ENCODE measurements around the gene CUL5.
A peak's percentile ranks its signal among the peaks of the same experiment; 100 is the strongest.
"Not testable (repeated sequence)": the region's sequence is repeated elsewhere in the genome, so short reads cannot be mapped to it uniquely, and the experiment has no call there.

CUL5 gene

GRCh38 chr11:108002476-108002875 is 6.2 kb upstream of the CUL5 start:
- H3K27me3 ChIP-seq (ENCODE audit: insufficient read depth, low read length): no peaks in the 10 kb centered on the region
- H2AFZ ChIP-seq (ENCODE audit: low read depth, low read length): no peak overlapping the region
- no peaks in the 10 kb centered on the region for H3K4me1 ChIP-seq (ENCODE audit: insufficient read depth, low read length)
- H3K36me3 ChIP-seq (ENCODE audit: insufficient read depth, low read length): no peaks in the 10 kb centered on the region
- H3K4me3 ChIP-seq (ENCODE audit: low read length): no peak overlapping the region
- no peaks in the 10 kb centered on the region for H3K9me3 ChIP-seq (ENCODE audit: low read length)

- Histone ChIP-seq H3K9me3 (ENCODE audit: low read length) (no peaks in the 10 kb centered on the region), H3K4me3 (ENCODE audit: low read length) (no peak overlapping the region), H2AFZ (ENCODE audit: low read depth, low read length) (no peak overlapping the region), H3K27me3 (ENCODE audit: insufficient read depth, low read length) (no peaks in the 10 kb centered on the region), H3K4me1 (ENCODE audit: insufficient read depth, low read length) (no peaks in the 10 kb centered on the region), H3K36me3 (ENCODE audit: insufficient read depth, low read length) (no peaks in the 10 kb centered on the region)
Measured at GRCh38 chr11:108003623-108004022, 5.1 kb upstream of the CUL5 start.

DNA sequence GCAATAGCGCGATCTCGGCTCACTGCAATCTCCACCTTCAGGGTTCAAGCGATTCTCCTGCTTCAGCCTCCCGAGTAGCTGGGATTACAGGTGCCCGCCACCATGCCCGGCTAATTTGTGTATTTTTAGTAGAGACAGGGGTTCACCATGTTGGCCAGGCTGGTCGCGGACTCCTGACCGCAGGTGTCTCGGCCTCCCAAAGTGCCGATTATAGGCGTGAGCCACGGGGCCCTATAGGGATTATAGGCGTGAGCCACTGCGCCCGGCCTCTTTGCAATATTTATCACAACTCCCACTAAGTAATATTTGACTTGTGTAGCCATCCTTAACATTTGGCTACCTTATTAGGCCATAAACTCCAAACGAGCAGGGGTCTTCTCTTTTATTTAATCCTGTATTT is 879 bp upstream of the CUL5 start:
- Histone ChIP-seq H3K36me3 (ENCODE audit: insufficient read depth, low read length) (no peaks in the 10 kb centered on the region), H3K4me1 (ENCODE audit: insufficient read depth, low read length) (peaks cover 24% of the 10 kb centered on the region), H3K27me3 (ENCODE audit: insufficient read depth, low read length) (no peaks in the 10 kb centered on the region), H3K4me3 (ENCODE audit: low read length) (no peak overlapping the region), H3K9me3 (ENCODE audit: low read length) (no peaks in the 10 kb centered on the region), H2AFZ (ENCODE audit: low read depth, low read length) (no peak overlapping the region)

- Histone ChIP-seq H2AFZ (ENCODE audit: low read depth, low read length) (peak overlapping the region; percentile 100), H3K9me3 (ENCODE audit: low read length) (no peaks in the 10 kb centered on the region), H3K4me3 (ENCODE audit: low read length) (peak overlapping the region; percentile 97), H3K36me3 (ENCODE audit: insufficient read depth, low read length) (peaks cover 8% of the 10 kb centered on the region), H3K4me1 (ENCODE audit: insufficient read depth, low read length) (peaks cover 31% of the 10 kb centered on the region), H3K27me3 (ENCODE audit: insufficient read depth, low read length) (no peaks in the 10 kb centered on the region)
Measured at GRCh38 chr11:108009497-108010370, 1.0 kb downstream of the CUL5 start.

GRCh38 chr11:108012139-108012725 is 3.5 kb downstream of the CUL5 start:
- no peaks in the 10 kb centered on the region for H3K27me3 ChIP-seq (ENCODE audit: insufficient read depth, low read length)
- no peak overlapping the region for H2AFZ ChIP-seq (ENCODE audit: low read depth, low read length)
- H3K4me1 ChIP-seq (ENCODE audit: insufficient read depth, low read length): peaks cover 31% of the 10 kb centered on the region
- no peak overlapping the region for H3K4me3 ChIP-seq (ENCODE audit: low read length)
- H3K36me3 ChIP-seq (ENCODE audit: insufficient read depth, low read length): peaks cover 8% of the 10 kb centered on the region
- no peaks in the 10 kb centered on the region for H3K9me3 ChIP-seq (ENCODE audit: low read length)

GRCh38 chr11:108016647-108017046 is 7.9 kb downstream of the CUL5 start:
- H2AFZ ChIP-seq (ENCODE audit: low read depth, low read length): no peak overlapping the region
- H3K4me3 ChIP-seq (ENCODE audit: low read length): no peak overlapping the region
- H3K27me3 ChIP-seq (ENCODE audit: insufficient read depth, low read length): no peaks in the 10 kb centered on the region
- peaks cover 11% of the 10 kb centered on the region for H3K4me1 ChIP-seq (ENCODE audit: insufficient read depth, low read length)
- H3K9me3 ChIP-seq (ENCODE audit: low read length): no peaks in the 10 kb centered on the region
- peaks cover 8% of the 10 kb centered on the region for H3K36me3 ChIP-seq (ENCODE audit: insufficient read depth, low read length)

GRCh38 chr11:108018708-108019107 is 10.0 kb downstream of the CUL5 start:
- H2AFZ ChIP-seq (ENCODE audit: low read depth, low read length): no peak overlapping the region
- H3K9me3 ChIP-seq (ENCODE audit: low read length): no peaks in the 10 kb centered on the region
- H3K36me3 ChIP-seq (ENCODE audit: insufficient read depth, low read length): peaks cover 2% of the 10 kb centered on the region
- no peaks in the 10 kb centered on the region for H3K27me3 ChIP-seq (ENCODE audit: insufficient read depth, low read length)
- H3K4me3 ChIP-seq (ENCODE audit: low read length): no peak overlapping the region
- peaks cover 5% of the 10 kb centered on the region for H3K4me1 ChIP-seq (ENCODE audit: insufficient read depth, low read length)

DNA sequence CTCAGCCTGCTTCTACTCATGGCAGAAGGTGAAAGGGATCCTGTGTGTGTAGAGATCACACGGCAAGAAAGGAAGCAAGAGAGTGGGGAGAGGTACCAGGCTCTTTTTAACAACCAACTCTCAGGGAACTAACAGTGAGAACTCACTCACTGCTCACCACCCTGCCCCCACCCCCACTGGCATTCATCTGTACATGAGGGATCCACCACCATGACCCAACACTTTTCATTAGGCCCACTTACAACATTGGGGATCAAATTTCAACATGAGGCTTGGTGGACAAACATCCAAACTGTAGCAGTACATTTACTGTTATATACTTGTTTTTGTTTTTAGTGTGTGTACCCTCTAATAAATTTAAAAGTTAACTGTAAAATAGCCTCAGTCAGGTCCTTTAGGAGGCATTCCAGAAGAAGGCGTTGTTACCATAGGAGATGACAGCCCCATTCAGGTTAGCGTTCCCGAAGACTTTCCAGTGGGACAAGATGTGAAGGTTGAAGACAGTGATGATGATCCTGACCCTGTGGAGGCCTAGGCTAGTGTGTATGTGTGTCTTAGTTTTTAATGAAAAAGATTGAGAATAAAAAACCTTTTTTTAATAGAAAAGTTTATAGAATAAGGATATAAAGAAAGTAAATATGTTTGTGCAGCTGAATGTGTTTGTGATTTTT is 11.3 kb downstream of the CUL5 start:
- H3K4me1 ChIP-seq (ENCODE audit: insufficient read depth, low read length): no peaks in the 10 kb centered on the region
- no peaks in the 10 kb centered on the region for H3K36me3 ChIP-seq (ENCODE audit: insufficient read depth, low read length)
- H3K4me3 ChIP-seq (ENCODE audit: low read length): no peak overlapping the region
- no peak overlapping the region for H2AFZ ChIP-seq (ENCODE audit: low read depth, low read length)
- no peaks in the 10 kb centered on the region for H3K27me3 ChIP-seq (ENCODE audit: insufficient read depth, low read length)
- H3K9me3 ChIP-seq (ENCODE audit: low read length): no peaks in the 10 kb centered on the region

DNA sequence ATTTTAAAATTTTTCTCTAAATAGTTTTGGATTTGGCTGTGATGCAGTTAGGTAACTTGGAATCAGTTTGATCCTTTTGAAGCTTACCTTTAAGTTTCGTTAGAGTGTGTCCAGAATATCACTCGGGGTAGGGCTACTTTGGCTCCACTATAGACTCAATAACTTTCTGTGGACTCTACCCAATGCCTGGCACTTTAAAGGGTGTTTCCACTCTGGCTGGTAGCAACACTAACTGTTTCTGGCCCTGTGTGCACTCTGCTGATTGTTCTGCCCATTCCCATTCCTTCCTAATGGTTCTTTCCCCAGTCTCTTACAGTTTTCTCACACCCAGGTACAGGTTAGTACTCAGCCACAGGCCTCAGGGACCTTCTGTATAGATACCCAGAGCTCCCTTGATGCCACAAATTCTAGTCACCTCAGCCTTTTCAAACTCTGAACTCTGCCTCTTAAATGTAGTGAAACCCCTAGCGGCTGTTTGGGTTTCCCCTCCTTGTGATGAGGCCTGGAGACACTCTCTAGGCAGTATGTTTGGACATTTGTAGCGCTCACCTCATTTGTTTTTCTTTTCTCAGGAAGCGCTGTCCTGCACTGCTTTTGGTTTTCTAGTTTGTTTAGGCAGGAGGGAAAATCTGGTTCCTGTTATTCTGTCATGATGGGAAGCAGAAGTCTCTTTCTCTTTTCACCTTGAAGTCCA is 16.8 kb downstream of the CUL5 start:
- H3K4me3 ChIP-seq (ENCODE audit: low read length): no peak overlapping the region
- peaks cover 6% of the 10 kb centered on the region for H3K36me3 ChIP-seq (ENCODE audit: insufficient read depth, low read length)
- no peak overlapping the region for H2AFZ ChIP-seq (ENCODE audit: low read depth, low read length)
- H3K9me3 ChIP-seq (ENCODE audit: low read length): peaks cover 4% of the 10 kb centered on the region
- no peaks in the 10 kb centered on the region for H3K27me3 ChIP-seq (ENCODE audit: insufficient read depth, low read length)
- no peaks in the 10 kb centered on the region for H3K4me1 ChIP-seq (ENCODE audit: insufficient read depth, low read length)

GRCh38 chr11:108027057-108027456 is 18.4 kb downstream of the CUL5 start:
- Histone ChIP-seq H3K36me3 (ENCODE audit: insufficient read depth, low read length) (peaks cover 6% of the 10 kb centered on the region), H3K4me1 (ENCODE audit: insufficient read depth, low read length) (no peaks in the 10 kb centered on the region), H3K9me3 (ENCODE audit: low read length) (peaks cover 9% of the 10 kb centered on the region), H3K4me3 (ENCODE audit: low read length) (no peak overlapping the region), H2AFZ (ENCODE audit: low read depth, low read length) (no peak overlapping the region), H3K27me3 (ENCODE audit: insufficient read depth, low read length) (no peaks in the 10 kb centered on the region)

DNA sequence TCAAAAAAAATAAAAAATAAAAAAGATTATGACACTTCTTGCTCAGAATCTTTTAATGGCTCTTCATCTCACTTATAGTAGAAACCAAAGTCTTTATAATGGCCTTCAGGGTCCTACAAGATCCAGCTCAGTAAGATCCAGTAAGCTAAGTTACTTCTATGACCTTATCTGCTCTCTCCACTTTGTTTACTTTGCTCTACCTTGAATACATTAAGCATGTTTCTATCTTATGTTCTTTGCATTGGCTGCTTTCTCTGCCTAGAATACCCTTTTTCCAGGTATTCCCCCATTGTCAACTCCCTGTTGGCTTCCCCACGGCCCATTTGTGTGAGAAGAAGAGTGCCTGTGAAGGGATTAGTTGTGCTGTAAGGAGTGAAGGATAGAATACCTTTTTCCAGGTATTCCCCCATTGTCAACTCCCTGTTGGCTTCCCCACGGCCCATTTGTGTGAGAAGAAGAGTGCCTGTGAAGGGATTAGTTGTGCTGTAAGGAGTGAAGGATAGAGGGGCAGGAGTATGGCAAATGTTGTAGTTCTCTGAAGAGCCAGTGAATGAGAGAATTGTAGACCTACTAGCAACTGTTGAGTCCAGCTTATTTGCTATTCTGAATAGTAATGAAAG is 20.2 kb downstream of the CUL5 start:
- not testable (repeated sequence) for H3K4me3 ChIP-seq (ENCODE audit: low read length); H3K4me1 ChIP-seq (ENCODE audit: insufficient read depth, low read length); H3K27me3 ChIP-seq (ENCODE audit: insufficient read depth, low read length); H2AFZ ChIP-seq (ENCODE audit: low read depth, low read length); H3K9me3 ChIP-seq (ENCODE audit: low read length)
- H3K36me3 ChIP-seq (ENCODE audit: insufficient read depth, low read length): peaks cover 14% of the 10 kb centered on the region

DNA sequence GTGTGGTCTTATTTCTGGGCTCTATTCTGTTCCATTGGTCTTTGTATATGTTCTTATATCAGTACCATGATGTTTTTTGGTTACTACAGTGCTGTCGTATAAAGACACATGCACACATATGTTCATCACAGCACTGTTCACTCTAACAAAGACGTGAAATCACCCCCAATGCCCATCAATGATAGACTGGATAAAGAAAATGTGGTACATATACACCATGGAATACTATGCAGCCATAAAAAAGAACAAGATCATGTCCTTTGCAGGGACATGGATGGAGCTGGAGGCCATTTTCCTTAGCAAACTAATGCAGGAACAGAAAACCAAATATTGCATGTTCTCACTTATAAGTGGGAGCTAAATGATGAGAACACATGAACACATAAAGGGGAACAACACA is 22.9 kb downstream of the CUL5 start:
- H3K4me1 ChIP-seq (ENCODE audit: insufficient read depth, low read length); H2AFZ ChIP-seq (ENCODE audit: low read depth, low read length); H3K4me3 ChIP-seq (ENCODE audit: low read length); H3K27me3 ChIP-seq (ENCODE audit: insufficient read depth, low read length); H3K9me3 ChIP-seq (ENCODE audit: low read length): not testable (repeated sequence)
- H3K36me3 ChIP-seq (ENCODE audit: insufficient read depth, low read length): peaks cover 31% of the 10 kb centered on the region

All from neuron (in vitro differentiated cells).